Ishikawa (cell line): ENCODE data around the gene SMAD9.

Source experiments
- CEBPB ChIP-seq: IDR thresholded peaks from 2 replicates; pipeline ENCODE4 v1.6.1; 2012
- CREB1 ChIP-seq: IDR thresholded peaks from 2 replicates; pipeline ENCODE4 v1.6.1; 2012; ENCODE audit warnings: low read depth
- EGR1 ChIP-seq: IDR thresholded peaks from 2 replicates; pipeline ENCODE4 v1.6.1; 2012
- EP300 ChIP-seq: IDR thresholded peaks from 2 replicates; pipeline ENCODE4 v1.6.1; 2012; ENCODE audit warnings: borderline replicate concordance
- FOXM1 ChIP-seq: IDR thresholded peaks from 2 replicates; pipeline ENCODE4 v1.6.1; 2012; ENCODE audit warnings: low read depth, borderline replicate concordance
- NFIC ChIP-seq: IDR thresholded peaks from 2 replicates; pipeline ENCODE4 v1.6.1; 2012
- RAD21 ChIP-seq: IDR thresholded peaks from 2 replicates; pipeline ENCODE4 v1.6.1; 2012; ENCODE audit warnings: low read depth
- REST ChIP-seq: IDR thresholded peaks from 2 replicates; pipeline ENCODE4 v1.6.1; 2012; ENCODE audit warnings: low read depth, mild to moderate bottlenecking
- TAF1 ChIP-seq: IDR thresholded peaks from 2 replicates; pipeline ENCODE4 v1.6.1; 2012; ENCODE audit warnings: low read depth, mild to moderate bottlenecking
- TCF12 ChIP-seq: IDR thresholded peaks from 2 replicates; pipeline ENCODE4 v1.6.1; 2012; ENCODE audit warnings: low read depth
- TEAD4 ChIP-seq: IDR thresholded peaks from 2 replicates; pipeline ENCODE4 v1.6.1; 2012
- USF1 ChIP-seq: IDR thresholded peaks from 2 replicates; pipeline ENCODE4 v1.6.1; 2012
- YY1 ChIP-seq: IDR thresholded peaks from 2 replicates; pipeline ENCODE4 v1.6.1; 2012; ENCODE audit warnings: low read depth
- ZBTB7A ChIP-seq: IDR thresholded peaks from 2 replicates; pipeline ENCODE4 v1.6.1; 2012; ENCODE audit warnings: low read depth
- TF ChIP-seq, protein P1 (sequence below): IDR thresholded peaks from 2 replicates; pipeline ENCODE4 v1.6.1; 2012

SMAD9 gene

DNA sequence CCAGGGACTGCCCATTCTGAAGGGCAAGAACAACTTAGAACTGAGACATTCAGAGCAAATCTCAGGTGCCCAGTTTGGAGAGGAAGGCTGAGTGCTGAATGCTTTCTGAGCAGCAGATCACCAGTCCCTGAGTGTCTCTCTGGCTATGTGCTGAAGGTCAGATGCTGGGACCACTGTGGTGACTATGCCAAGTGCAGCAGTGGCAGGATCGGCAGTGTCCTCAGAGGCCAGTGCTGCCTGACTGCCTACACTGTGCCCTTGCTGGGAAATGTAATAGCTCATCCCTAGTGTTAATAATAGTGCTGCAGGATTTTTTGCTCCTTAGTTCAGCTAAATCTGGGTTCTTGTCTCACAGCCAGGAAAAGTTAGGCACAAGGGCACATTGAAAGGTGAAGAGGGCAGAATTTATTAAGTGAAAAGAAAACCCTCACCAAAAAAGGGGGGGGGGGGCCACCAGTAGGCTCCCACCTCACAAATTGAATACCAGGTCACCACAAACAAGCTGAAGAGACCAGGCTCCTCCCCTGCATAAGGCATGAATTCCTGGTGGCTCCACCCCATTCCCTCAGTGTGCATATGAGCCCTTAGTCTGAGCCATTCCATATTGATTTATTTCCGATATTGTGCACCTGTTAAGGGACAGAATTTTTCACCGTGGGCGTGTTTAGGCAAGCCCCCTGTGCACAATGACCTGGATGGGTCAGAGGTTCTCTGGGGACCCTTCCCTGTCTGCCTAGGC is 82.5 kb downstream of the SMAD9 start:
- no peak for TF ChIP-seq REST

DNA sequence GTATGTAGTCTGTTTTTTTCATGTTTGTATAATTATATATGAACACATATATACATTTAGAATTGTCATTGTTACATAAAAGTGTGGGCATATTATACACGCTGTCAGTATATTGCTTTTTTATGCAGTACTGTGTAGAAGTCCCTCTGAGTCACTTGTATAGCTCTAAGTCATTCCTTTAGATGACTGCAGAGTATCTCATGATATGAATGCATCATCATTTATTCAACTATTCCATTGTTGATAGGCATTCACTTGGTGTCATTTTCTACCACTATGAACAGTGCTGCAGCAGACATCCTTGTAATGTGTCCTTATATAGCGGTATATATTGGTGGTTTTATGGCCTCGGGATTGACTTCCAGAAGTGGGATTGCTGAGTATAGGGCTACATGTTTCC is 85.7 kb downstream of the SMAD9 start:
- TF ChIP-seq TAF1 (no peak), USF1 (no peak), ZBTB7A (no peak), EGR1 (no peak), RAD21 (no peak), YY1 (no peak), TEAD4 (no peak), NFIC (no peak), FOXM1 (no peak), REST (no peak), CEBPB (no peak), TCF12 (no peak), CREB1 (no peak), EP300 (no peak)
- TF ChIP-seq, protein P1, sequence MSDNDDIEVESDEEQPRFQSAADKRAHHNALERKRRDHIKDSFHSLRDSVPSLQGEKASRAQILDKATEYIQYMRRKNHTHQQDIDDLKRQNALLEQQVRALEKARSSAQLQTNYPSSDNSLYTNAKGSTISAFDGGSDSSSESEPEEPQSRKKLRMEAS = no peak

DNA sequence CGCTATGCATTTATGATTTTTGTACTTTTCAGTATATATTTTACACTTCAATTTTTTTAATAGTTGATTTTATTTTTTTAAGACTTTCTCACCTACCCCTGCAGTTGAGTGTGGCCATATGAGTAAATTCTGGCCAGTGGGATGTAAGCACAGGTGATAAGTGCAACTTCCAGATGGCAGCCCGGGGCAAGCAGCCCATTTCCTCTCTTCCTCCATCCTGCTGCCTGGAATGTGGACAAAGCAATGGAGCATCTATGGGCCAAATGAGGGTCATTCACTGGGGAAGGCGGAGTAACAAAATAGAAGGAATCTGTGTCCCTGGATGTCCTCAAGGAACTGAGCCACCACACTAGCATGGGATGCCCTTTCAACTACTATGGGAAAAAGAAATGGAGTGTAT is 88.7 kb downstream of the SMAD9 start:
- TF ChIP-seq CEBPB (no peak), TEAD4 (no peak), CREB1 (no peak), YY1 (no peak), TAF1 (no peak), REST (no peak), ZBTB7A (no peak), RAD21 (no peak), EP300 (no peak), TCF12 (no peak), USF1 (no peak)
- TF ChIP-seq, protein P1 = no peak

DNA sequence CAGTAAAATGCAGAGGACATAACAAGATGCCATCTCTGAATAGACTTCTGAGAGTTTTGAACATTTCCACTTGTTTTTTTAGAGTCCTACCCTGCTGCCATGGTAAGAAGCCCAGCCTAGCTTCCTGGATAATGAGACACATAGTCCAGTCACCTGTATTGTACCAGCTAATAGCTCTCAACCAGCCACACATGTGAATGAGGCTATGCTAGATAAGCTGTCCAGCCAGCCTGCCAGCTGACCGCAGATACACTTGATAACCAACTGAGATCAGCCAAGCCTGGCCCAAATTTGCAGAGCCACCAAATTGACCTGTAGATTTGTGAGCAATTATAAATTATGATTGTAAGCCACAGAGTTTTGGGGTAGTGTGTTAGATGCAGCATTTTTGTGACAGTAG is 90.3 kb downstream of the SMAD9 start:
- no peak for TF ChIP-seq EGR1
- TF ChIP-seq NFIC = no peak
- TF ChIP-seq TEAD4 = no peak
- no peak for TF ChIP-seq EP300
- no peak for TF ChIP-seq USF1
- TF ChIP-seq, protein P1 = no peak
- TF ChIP-seq ZBTB7A = no peak
- TF ChIP-seq CEBPB = no peak
- TF ChIP-seq REST = no peak
- no peak for TF ChIP-seq RAD21
